ENCODE measurements around the gene SMPD1. TPM values are rescaled to one million over a fixed set of nuclear protein-coding genes. Genes with fewer than 3 reads are reported as not detected.
A peak's percentile ranks its signal among the peaks of the same experiment; 100 is the strongest.

The SMPD1 gene
- total and polyA plus RNA-seq, 2 of the 8 experiments (the other 6 are each of a cell fraction or from before 2014, with no cell fraction given), result 1.9 to 2.4 TPM

DNA sequence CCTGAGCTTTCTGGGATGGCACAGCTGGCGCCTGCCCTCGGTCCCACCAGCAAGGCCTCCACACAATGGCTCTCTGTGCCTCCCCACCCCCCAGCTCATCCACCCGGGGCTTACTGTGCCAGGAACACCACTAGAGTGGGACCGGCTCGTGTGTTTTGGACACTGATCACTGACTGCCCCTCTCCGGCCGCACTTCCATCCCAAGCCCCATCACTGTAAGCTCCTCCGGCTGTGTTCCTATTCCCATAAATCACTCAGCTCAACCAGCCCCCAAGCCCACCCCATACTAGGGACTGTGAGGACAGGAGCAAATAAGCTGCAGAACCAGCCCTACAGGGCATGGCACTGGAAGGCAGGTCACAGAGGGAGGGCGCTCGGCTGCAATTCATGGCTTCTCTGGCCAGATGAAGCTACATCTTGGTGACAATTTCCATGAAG lies 21.3 kb downstream of the SMPD1 start:
- Histone ChIP-seq H3K23me2 (ENCODE audit: low read depth, low read length) (peaks cover 2% of the 10 kb centered on the region; the same call in 1 of the 2 replicates), H3K9ac (replicated peaks in 1 of 4; ENCODE audit: extremely low read depth in 1 of 4, low read depth in 3 of 4, low read length in 3 of 4) (no peak overlapping the region), H3K14ac (ENCODE audit: insufficient read length) (no peak overlapping the region), H3K79me2 (ENCODE audit: control insufficient read depth in 1 of 2, insufficient read depth in 2 of 2, low read length in 2 of 2) (no peaks in the 10 kb centered on the region), H3K27ac (ENCODE audit: low read depth, low read length) (no peak overlapping the region), H2BK5ac (ENCODE audit: low read depth, low read length) (no peak overlapping the region), H2BK120ac (replicated peaks; ENCODE audit: low read depth, low read length) (no peak overlapping the region), H3K4me3 (ENCODE audit: extremely low read depth in 1 of 4, insufficient read depth in 2 of 4, low read depth in 3 of 4, low read length in 4 of 4) (no peak overlapping the region), H4K8ac (ENCODE audit: extremely low read depth, insufficient read depth, low read length) (no peak overlapping the region), H3K4ac (replicated peaks; ENCODE audit: insufficient read length, low read depth, low read length) (no peak overlapping the region), H3K27me3 (replicated peaks in 1 of 4; ENCODE audit: control insufficient read depth in 3 of 4, extremely low read depth in 1 of 4, insufficient read depth in 3 of 4, low read length in 3 of 4) (no peaks in the 10 kb centered on the region), H2BK15ac (ENCODE audit: low read length) (no peak overlapping the region), H3K18ac (ENCODE audit: extremely low read depth, low read length) (no peak overlapping the region), H2AK5ac (ENCODE audit: low read depth, low read length) (no peak overlapping the region), H3K56ac (replicated peaks; ENCODE audit: insufficient read length, low read depth, low read length) (no peak overlapping the region), H3K23ac (ENCODE audit: insufficient read length) (no peak overlapping the region), H3K9me3 (ENCODE audit: insufficient read depth in 2 of 2, low read depth in 1 of 2, low read length in 1 of 2) (no peaks in the 10 kb centered on the region), H4K91ac (replicated peaks; ENCODE audit: insufficient read length, low read length) (no peak overlapping the region), H3K4me1 (replicated peaks in 1 of 4; ENCODE audit: control insufficient read depth in 3 of 4, insufficient read depth in 4 of 4, low read length in 3 of 4) (no peaks in the 10 kb centered on the region), H2BK20ac (ENCODE audit: low read length) (no peak overlapping the region), H3K4me2 (ENCODE audit: insufficient read depth in 1 of 2, low read depth in 2 of 2, low read length in 2 of 2) (no peak overlapping the region), H4K20me1 (replicated peaks in 1 of 2; ENCODE audit: control insufficient read depth in 1 of 2, insufficient read depth in 2 of 2, low read length in 2 of 2) (peaks cover 0 to 1% of the 10 kb centered on the region in 2 experiments), H3K79me1 (ENCODE audit: low read depth, low read length) (no peaks in the 10 kb centered on the region), H4K5ac (ENCODE audit: insufficient read length, low read depth, low read length) (no peak overlapping the region), H2AFZ (ENCODE audit: low read length) (no peak overlapping the region), H3K36me3 (ENCODE audit: control insufficient read depth in 2 of 4, insufficient read depth in 4 of 4, low read length in 3 of 4) (no peaks in the 10 kb centered on the region), H2BK12ac (ENCODE audit: low read depth, low read length) (0 out of 2 replicates have a peak overlapping the region, but pooled peaks have one; percentile 9)
- 91% methylated on average over 10 of the region's 10 CpGs; no CpG with 5 or more reads in 1 of the 2 experiments for WGBS, 2 experiments (ENCODE audit: extremely low coverage in 1 of 2, insufficient coverage in 1 of 2, insufficient read length in 1 of 2, insufficient replicate concordance in 2 of 2, low coverage in 1 of 2, low lambda C conversion rate in 2 of 2, missing lambda C conversion rate in 1 of 2)
- DNase-seq (ENCODE audit: low read depth in 1 of 2, low spot score in 2 of 2) (no peak), FAIRE-seq (no peak)
- no peak for TF ChIP-seq KDM5A (IDR thresholded peaks at IDR 0.05; ENCODE audit: low read length)
- no peak for TF ChIP-seq EZH2 (IDR thresholded peaks at IDR 0.05; ENCODE audit: low read depth, low read length, severe bottlenecking)
- TF ChIP-seq HDAC2 (IDR thresholded peaks at IDR 0.05; ENCODE audit: borderline replicate concordance in 1 of 2, low read depth in 2 of 2, low read length in 2 of 2), result no peak
- TF ChIP-seq PHF8 (conservative IDR thresholded peaks at IDR 0.05; ENCODE audit: low read depth, low read length), result no peak
- no peak for TF ChIP-seq GABPA (IDR thresholded peaks at IDR 0.05; ENCODE audit: borderline replicate concordance, insufficient read depth, low read length)
- TF ChIP-seq SP4 (IDR thresholded peaks at IDR 0.05; ENCODE audit: low read length), result no peak
- no peak for TF ChIP-seq RXRA (IDR thresholded peaks at IDR 0.05; ENCODE audit: insufficient read depth, low read depth, low read length)
- no peak for TF ChIP-seq CHD1 (IDR thresholded peaks at IDR 0.05; ENCODE audit: low read depth, low read length)
- TF ChIP-seq KDM1A (IDR thresholded peaks at IDR 0.05; ENCODE audit: borderline replicate concordance, low read length), result no peak
- TF ChIP-seq POLR2A (IDR thresholded peaks at IDR 0.05; ENCODE audit: control extremely low read depth in 1 of 2, low read depth in 2 of 2, low read length in 2 of 2), result no peak
- no peak for TF ChIP-seq CEBPB (IDR thresholded peaks at IDR 0.05; ENCODE audit: low read depth, low read length)
- no peak for TF ChIP-seq TAF7 (optimal IDR thresholded peaks at IDR 0.05; ENCODE audit: borderline replicate concordance, low read depth, low read length)
- TF ChIP-seq CREB1 (IDR thresholded peaks at IDR 0.05), result no peak
- POLR2A ChIA-PET (ENCODE audit: partially characterized antibody), result interaction anchor here (1.2 kb wide), 1 partner anchor 21 kb away, joined by 3 read pairs; the partner anchor contains the start of gene SMPD1
- CTCF ChIA-PET (ENCODE audit: partially characterized antibody), result interaction anchor here (1.0 to 3.2 kb wide), 14 partner anchors 8 to 209 kb away, joined by 3 to 14 read pairs (median 6); partner anchors contain the start of genes APBB1 and HPX
